HepG2 (cell line): Measurements from ENCODE around the gene MGMT. TPM values are rescaled to one million over a fixed set of nuclear protein-coding genes. Genes with fewer than 3 reads are reported as not detected.

ENCODE experiments used
- ELF3 ChIP-seq: IDR thresholded peaks from 2 replicates; pipeline ENCODE4 v1.6.1; 2016; ENCODE audit warnings: missing genetic modification reagents, missing compliant biosample characterization
- NCOA2 ChIP-seq: sonication (generic); formaldehyde crosslinking; IDR thresholded peaks from 2 replicates; pipeline ENCODE4 v1.8.0; 2022; ENCODE audit warnings: inconsistent platforms
- NFE2 ChIP-seq: sonication (generic); formaldehyde crosslinking; IDR thresholded peaks from 2 replicates; pipeline ENCODE4 v1.4.0; 2020; ENCODE audit warnings: missing genetic modification reagents
- NR2F6 ChIP-seq, 2 experiments: IDR thresholded peaks; 2 replicates each; pipeline ENCODE4 v1.6.1; 2016; ENCODE audit warnings: antibody characterized with exemption in 1 of 2, mild to moderate bottlenecking in 1 of 2
- RARA ChIP-seq: IDR thresholded peaks from 2 replicates; pipeline ENCODE4 v1.6.1; 2016; ENCODE audit warnings: missing genetic modification reagents, missing compliant biosample characterization
- SOX13 ChIP-seq, 3 experiments: fragments of 450-650 bp in 1 of 3; sonication (generic) in 1 of 3; formaldehyde crosslinking in 1 of 3; IDR thresholded peaks in 2 of 3; conservative IDR thresholded peaks in 1 of 3; 2 replicates each; pipeline versions ENCODE4 v1.5.0 to v1.6.1; 2016 to 2020; ENCODE audit warnings: antibody characterized with exemption in 1 of 3, mild to moderate bottlenecking in 1 of 3, missing compliant biosample characterization in 1 of 3, missing genetic modification reagents in 1 of 3, moderate library complexity in 1 of 3
- TOPORS ChIP-seq: sonication (generic); formaldehyde crosslinking; IDR thresholded peaks from 2 replicates; pipeline ENCODE4 v1.8.0; 2023; ENCODE audit warnings: mild to moderate bottlenecking, missing genetic modification reagents
- UBTF ChIP-seq: sonication (generic); formaldehyde crosslinking; IDR thresholded peaks from 2 replicates; pipeline ENCODE4 v1.4.0; 2020; ENCODE audit warnings: mild to moderate bottlenecking, missing genetic modification reagents
- ZFP62 ChIP-seq: sonication (generic); formaldehyde crosslinking; IDR thresholded peaks from 2 replicates; pipeline ENCODE4 v1.4.0; 2020; ENCODE audit warnings: missing genetic modification reagents
- ZNF441 ChIP-seq: sonication (generic); formaldehyde crosslinking; IDR thresholded peaks from 2 replicates; pipeline ENCODE4 v1.7.0; 2021; ENCODE audit warnings: missing genetic modification reagents, borderline replicate concordance
- ZNF687 ChIP-seq: sonication (generic); formaldehyde crosslinking; IDR thresholded peaks from 2 replicates; pipeline ENCODE4 v1.5.1; 2020; ENCODE audit warnings: mild to moderate bottlenecking, missing genetic modification reagents, moderate library complexity
- ZNF713 ChIP-seq: sonication (generic); formaldehyde crosslinking; IDR thresholded peaks from 2 replicates; pipeline ENCODE4 v1.4.0; 2020; ENCODE audit warnings: mild to moderate bottlenecking, missing genetic modification reagents
- ZZZ3 ChIP-seq: sonication (generic); formaldehyde crosslinking; IDR thresholded peaks from 2 replicates; pipeline ENCODE4 v1.4.0; 2020; ENCODE audit warnings: missing genetic modification reagents, mild to moderate bottlenecking, borderline replicate concordance
- polyA plus RNA-seq, 8 experiments: library from polyadenylated mRNA; depleted of rRNA in 3 of 8; stranded (reverse) in 7 of 8; unstranded in 1 of 8; fragments of >200 nt; fragmentation: Illumina TruSeq in 4 of 8; extraction: Trizol in 4 of 8; gene quantifications; 2 replicates each; pipeline versions ENCODE4 v1.2.1 to v1.2.3, GENCODE V29; 2011 to 2016; ENCODE audit warnings: low read depth in 4 of 8, missing spikeins in 1 of 8, mixed read lengths in 1 of 8; ENCODE audit not compliant: insufficient read depth in 1 of 8
- total RNA-seq, 5 experiments: library from RNA; depleted of rRNA; stranded (reverse); fragments of >200 nt; fragmentation: Illumina TruSeq; extraction: Trizol; gene quantifications; 2 replicates each; pipeline ENCODE4 v1.2.3, GENCODE V29; 2016; ENCODE audit warnings: low read depth in 1 of 5
- TF ChIP-seq, protein P1 (sequence below): sonication (generic); formaldehyde crosslinking; IDR thresholded peaks from 2 replicates; pipeline ENCODE4 v1.4.0; 2020; ENCODE audit warnings: missing genetic modification reagents
- TF ChIP-seq, protein P2 (sequence below), 2 experiments: sonication (generic) in 1 of 2; formaldehyde crosslinking in 1 of 2; IDR thresholded peaks; 2 replicates each; pipeline versions ENCODE4 v1.6.1 to v1.9.0; 2014 to 2022; ENCODE audit warnings: antibody characterized with exemption in 1 of 2, borderline replicate concordance in 1 of 2, inconsistent platforms in 1 of 2, low read depth in 1 of 2, missing genetic modification reagents in 1 of 2

MGMT gene
- total and polyA plus RNA-seq, 2 of the 13 experiments (the other 11 are each of a cell fraction or from before 2014, with no cell fraction given), result 12.0 to 19.5 TPM

GRCh38 chr10:129642427-129642826, 175.4 kb downstream of the MGMT start (continued):
- TF ChIP-seq, protein P1, sequence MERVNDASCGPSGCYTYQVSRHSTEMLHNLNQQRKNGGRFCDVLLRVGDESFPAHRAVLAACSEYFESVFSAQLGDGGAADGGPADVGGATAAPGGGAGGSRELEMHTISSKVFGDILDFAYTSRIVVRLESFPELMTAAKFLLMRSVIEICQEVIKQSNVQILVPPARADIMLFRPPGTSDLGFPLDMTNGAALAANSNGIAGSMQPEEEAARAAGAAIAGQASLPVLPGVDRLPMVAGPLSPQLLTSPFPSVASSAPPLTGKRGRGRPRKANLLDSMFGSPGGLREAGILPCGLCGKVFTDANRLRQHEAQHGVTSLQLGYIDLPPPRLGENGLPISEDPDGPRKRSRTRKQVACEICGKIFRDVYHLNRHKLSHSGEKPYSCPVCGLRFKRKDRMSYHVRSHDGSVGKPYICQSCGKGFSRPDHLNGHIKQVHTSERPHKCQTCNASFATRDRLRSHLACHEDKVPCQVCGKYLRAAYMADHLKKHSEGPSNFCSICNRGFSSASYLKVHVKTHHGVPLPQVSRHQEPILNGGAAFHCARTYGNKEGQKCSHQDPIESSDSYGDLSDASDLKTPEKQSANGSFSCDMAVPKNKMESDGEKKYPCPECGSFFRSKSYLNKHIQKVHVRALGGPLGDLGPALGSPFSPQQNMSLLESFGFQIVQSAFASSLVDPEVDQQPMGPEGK (CRISPR knock-in tag), result peak; percentile 91
- TF ChIP-seq TOPORS (CRISPR knock-in tag) (no peak), ZNF687 (no peak), ZZZ3 (CRISPR knock-in tag) (no peak), NCOA2 (peak; percentile 82), SOX13 (IDR thresholded peaks at IDR 0.05) (peak; percentile 62), SOX13 (CRISPR knock-in tag; conservative IDR thresholded peaks at IDR 0.05 in 1 of 2, IDR thresholded peaks at IDR 0.05 in 1 of 2) (peak in 1 of 2 experiments; percentile 97; a peak in 2 of 4 replicates), ZNF441 (CRISPR knock-in tag) (no peak), ZFP62 (CRISPR knock-in tag) (no peak), UBTF (CRISPR knock-in tag) (no peak), ELF3 (CRISPR knock-in tag) (peak; percentile 40; the same call in 1 of the 2 replicates), ZNF713 (no peak), RARA (CRISPR knock-in tag) (peak; percentile 97), NFE2 (no peak), NR2F6 (IDR thresholded peaks at IDR 0.05) (peak; percentile 94), NR2F6 (CRISPR knock-in tag; IDR thresholded peaks at IDR 0.05) (peak; percentile 90)
- TF ChIP-seq, protein P2, sequence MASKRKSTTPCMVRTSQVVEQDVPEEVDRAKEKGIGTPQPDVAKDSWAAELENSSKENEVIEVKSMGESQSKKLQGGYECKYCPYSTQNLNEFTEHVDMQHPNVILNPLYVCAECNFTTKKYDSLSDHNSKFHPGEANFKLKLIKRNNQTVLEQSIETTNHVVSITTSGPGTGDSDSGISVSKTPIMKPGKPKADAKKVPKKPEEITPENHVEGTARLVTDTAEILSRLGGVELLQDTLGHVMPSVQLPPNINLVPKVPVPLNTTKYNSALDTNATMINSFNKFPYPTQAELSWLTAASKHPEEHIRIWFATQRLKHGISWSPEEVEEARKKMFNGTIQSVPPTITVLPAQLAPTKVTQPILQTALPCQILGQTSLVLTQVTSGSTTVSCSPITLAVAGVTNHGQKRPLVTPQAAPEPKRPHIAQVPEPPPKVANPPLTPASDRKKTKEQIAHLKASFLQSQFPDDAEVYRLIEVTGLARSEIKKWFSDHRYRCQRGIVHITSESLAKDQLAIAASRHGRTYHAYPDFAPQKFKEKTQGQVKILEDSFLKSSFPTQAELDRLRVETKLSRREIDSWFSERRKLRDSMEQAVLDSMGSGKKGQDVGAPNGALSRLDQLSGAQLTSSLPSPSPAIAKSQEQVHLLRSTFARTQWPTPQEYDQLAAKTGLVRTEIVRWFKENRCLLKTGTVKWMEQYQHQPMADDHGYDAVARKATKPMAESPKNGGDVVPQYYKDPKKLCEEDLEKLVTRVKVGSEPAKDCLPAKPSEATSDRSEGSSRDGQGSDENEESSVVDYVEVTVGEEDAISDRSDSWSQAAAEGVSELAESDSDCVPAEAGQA (IDR thresholded peaks at IDR 0.05; ENCODE audit: low read depth), result no peak
- TF ChIP-seq, protein P2 (CRISPR knock-in tag; IDR thresholded peaks at IDR 0.05; ENCODE audit: borderline replicate concordance), result no peak
